HG02759 (cell line): ENCODE data around the gene PREX1.
"Not testable (repeated sequence)": the region's sequence is repeated elsewhere in the genome, so short reads cannot be mapped to it uniquely, and the experiment has no call there.

Experiments
- ATAC-seq: cut with Tn5 transposase; IDR thresholded peaks from one replicate; pipeline ENCODE4 v1.9.1; 2021; ENCODE audit warnings: mild to moderate bottlenecking, moderate library complexity; ENCODE audit not compliant: unreplicated experiment

The PREX1 gene

DNA sequence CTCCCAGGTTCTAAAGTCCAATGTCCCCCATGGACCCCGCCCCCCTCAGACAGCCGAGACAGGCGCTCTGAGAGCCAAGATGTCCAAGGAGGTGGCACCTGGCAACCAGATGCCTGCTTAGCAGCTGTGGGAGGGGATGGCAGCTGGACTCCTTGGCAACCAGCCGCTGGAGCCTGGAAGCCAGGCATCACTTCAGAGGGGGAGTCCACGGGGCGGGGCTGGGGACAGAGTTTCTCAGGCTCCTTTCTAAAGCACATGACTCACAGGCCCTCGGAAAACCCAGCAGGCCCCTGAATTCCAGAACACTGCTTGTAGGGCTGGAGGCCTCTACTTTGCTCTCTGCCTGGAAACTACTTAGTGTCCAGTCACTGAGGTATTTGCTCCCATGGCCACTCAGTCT lies 51.5 kb downstream of the PREX1 start:
- ATAC-seq: no peak

GRCh38 chr20:48775545-48775944 lies 52.3 kb downstream of the PREX1 start:
- not testable (repeated sequence) for ATAC-seq

DNA sequence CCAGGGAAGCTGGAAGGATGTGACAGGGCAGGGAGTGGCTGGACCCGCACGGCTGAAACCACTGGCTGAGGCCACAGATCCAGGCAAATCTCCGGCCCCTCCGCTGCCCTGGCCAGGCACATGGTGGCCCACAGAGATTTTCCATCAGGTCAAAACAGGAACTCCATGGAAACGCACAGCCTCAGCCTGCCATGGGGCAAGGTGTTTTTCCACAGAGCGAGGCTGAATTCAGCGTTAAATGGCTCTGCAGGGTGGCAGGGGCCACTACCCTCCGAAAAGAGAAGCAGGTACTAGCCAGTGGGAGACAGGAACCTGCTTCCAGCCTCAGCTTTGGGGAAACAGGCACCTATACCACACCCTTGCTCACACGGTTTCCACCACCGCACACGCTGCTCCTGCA lies 53.1 kb downstream of the PREX1 start:
- no peak for ATAC-seq

GRCh38 chr20:48773837-48774418 lies 53.9 kb downstream of the PREX1 start:
- no peak for ATAC-seq

DNA sequence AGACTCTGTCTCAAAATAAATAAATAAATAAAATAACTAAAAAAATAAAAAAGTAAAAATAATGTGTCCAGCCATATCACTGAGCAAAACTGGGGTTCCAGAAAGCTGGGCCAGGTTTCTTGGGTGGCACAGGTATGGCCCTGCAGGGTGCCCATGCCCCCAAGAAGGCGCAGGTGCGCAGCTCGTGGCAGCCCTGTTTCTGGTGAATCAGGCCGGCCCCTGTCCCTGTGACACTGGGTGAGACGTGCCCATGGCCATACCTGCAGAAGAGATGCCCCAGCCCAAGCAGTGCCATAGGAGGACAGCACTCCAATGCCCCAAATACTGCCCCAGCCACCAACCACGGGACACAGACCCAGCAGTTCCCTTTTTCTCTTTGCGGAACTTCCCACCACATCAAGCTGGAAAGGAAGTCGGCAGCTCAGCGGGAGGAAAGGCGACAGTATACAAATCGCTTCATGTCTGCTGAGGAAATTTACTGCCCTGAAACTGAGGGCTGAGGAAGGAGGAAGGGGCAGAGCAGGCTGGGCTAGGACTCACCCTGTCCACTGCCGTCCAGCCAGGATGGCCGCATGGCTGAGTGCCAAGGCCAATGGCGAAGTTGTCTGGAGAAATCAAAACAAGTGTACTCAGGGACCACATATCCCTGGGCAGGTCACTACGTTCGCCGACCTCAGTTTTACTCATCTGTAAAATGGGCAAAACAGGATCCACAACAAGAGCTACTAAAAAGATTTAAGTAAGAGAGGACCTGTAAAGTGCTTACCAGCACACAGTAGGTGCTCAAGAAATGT lies 55.4 kb downstream of the PREX1 start:
- no peak for ATAC-seq

DNA sequence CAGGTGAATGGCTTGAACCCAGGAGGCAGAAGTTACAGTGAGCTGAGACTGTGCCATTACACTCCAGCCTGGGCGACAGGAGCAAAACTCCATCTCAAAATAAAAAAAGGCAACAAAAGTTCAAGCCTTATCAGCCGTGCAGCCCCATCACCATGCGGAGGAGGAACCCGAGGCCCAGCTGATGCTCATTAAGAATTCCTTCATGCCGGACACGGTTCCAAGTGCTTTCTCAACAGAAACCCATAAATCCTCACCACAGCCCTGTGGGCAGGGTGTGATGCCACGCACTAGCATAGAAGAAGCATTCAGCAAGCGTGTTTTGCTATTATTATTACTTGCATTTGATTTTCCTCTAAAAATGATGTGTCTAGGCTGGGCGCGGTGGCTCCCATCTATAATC lies 56.3 kb downstream of the PREX1 start:
- no peak for ATAC-seq

DNA sequence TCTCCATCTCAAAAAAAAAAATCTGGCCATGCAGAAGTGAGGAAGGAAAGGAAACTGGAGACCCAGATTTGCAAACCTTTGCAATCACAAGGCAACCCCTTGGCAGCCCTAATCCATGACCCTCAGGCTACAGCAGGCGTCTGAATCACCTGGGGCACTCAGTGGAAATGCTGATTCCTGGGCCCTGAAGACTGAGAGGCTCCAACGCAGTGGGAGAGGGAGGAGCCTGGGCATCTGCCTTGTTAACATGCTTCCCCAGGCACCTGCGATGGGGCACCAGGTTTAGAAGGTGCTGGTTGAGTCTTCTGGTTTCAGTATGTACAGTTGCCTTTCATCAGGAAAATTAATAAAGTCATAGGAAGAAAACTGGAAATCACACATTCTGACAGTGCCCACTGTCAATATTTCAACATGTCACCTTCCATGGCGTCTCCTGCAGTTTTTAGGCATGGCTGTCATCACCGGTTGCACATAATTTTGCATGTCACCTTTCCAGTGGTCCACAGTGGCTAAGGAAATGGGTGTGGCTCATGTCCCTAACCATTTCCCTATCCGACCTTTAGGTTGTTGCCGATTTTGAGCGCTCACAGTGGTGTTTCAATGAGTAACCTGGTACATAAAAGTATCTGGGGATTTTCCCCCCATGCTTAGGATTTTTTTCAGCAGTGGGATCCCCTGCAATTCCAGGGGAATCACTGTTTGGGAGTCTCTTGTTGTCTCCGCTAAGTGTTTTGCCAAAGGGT lies 56.9 kb downstream of the PREX1 start:
- ATAC-seq: no peak

- peak; percentile 44 for ATAC-seq
Observed at GRCh38 chr20:48769069-48769983, 58.5 kb downstream of the PREX1 start.

GRCh38 chr20:48766961-48767960 lies 60.5 kb downstream of the PREX1 start:
- ATAC-seq: no peak

DNA sequence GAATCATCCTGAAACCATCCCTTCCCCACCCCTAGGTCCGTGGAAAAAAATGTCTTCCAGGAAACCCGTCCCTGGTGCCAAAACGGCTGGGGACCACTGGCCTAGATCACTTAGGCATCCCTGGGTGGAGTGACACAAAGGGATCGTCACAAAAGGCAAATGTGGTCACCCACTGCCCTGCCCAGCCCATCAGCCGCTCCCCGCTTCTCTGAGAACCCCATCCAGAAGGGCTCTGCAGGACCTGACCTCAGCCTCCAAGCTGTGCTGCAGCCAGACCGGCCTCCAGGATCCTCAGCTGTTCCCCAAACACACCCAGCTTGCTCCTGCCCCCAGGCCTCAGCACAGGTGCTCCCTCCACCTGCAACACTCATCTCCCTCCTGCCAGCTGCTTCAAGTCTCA lies 61.6 kb downstream of the PREX1 start:
- no peak for ATAC-seq

GRCh38 chr20:48765359-48765758 lies 62.4 kb downstream of the PREX1 start:
- no peak for ATAC-seq

DNA sequence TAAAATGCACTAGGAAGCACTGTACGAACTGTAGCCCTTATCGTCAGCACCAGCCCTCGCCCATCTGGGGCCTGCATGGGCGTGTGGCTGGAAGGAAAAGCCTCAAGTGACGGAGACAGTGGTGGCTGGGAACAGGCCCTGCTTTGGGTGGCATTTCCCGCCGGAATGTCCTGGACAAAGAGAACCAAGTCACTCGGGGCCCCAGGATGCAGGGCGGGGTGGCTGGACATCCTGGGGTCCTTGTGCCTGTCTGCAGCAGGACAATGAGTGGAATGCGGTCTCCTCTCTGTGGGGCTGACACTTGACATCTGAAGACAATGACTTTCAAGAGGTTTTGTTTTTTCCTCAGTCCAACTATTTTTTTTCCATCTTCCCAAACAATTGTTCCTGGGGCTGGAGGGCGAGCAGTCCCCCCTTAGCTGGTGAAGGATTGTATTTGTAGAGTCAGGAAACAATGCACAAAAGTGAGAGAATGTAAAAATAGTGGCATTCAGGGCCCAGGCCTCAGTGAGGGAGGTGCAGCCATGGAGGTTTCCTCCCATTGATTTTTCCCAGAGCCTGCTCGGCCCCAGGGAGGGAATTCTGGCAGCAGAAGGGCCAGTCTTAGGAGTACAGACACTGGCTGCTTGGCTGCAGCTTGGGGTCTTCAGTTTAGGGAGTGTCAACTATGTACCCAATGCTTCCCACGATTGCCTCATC lies 64.4 kb downstream of the PREX1 start:
- ATAC-seq: no peak

DNA sequence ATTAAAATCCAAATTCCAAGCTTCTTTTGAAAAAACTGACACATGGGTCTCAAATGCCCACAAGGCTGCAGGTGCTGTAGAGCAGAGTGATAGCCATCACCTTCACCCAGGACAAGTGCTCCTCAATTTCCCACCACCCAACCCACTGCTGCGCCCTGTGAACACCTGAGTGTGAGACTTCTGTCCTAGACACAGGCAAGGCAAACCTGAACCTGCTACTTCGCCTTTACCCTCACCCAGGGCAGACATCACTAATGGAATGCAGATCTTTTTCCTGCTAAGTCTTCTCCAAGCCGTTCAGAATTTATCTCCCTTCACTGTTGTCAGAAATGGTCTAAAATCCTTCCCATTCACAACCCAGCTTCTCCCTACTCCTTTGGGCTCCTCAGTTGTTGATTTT lies 65.9 kb downstream of the PREX1 start:
- ATAC-seq: no peak

DNA sequence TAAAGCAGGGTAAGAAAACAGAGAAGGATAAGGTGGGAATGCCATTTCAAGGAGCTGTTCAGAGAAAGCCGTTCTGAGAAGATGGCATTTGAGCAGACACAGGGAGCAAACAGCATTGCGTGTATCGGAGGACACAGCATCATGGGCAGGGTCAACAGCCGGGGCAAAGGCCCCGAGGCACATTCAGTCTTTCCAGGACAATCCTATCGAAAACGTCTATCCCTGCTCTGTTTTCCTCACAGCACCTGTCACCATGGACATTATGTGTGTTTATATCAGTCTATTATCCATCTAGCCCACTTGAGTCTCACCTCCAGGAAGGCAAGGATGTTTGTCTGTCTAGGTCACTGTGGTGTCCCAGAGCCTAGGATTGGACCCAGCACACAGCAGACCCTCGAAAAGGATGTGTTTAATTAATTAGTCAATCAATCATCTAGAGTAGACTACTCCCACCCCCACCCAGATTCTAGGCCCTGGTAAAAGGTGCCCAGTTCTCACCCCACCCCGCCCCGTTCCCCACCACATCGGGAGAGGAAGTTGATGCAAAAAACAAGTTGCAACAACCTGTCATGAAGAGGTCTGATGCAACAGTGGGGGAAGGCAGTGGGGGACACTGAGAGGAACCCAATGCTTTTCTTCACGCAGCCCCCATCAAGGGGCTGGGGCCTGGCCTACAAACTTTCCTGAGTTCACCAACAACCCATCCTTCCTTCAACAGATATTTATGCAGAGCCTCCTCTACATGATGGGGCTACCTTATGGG lies 66.6 kb downstream of the PREX1 start:
- ATAC-seq: no peak

DNA sequence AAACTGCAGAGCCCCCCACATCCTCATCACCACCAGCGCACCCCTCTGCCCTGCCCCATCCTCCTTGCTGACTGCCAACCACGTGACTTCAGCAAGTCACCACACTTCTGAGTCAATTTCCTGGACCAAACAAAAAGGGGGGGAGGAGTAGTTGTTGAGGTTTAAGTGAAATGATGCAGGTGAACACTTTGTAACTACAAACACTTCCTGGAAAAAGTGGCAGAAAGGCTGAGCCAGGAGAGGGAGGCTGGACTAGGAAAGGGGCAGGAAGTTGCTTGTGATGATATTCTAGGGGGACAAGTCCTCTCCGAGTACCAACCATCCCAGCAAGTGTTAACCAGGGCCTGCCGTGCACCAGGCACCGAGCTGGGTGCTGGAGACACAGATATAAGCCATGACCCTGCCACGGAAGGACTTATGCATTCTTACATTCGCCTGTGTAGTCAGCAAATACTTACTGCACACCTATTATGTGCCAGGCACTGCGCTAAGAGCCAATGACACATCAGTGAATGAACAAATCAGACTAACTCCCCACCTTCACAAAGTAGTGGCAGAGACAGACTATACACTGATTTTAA lies 67.3 kb downstream of the PREX1 start:
- peak; percentile 62 for ATAC-seq

DNA sequence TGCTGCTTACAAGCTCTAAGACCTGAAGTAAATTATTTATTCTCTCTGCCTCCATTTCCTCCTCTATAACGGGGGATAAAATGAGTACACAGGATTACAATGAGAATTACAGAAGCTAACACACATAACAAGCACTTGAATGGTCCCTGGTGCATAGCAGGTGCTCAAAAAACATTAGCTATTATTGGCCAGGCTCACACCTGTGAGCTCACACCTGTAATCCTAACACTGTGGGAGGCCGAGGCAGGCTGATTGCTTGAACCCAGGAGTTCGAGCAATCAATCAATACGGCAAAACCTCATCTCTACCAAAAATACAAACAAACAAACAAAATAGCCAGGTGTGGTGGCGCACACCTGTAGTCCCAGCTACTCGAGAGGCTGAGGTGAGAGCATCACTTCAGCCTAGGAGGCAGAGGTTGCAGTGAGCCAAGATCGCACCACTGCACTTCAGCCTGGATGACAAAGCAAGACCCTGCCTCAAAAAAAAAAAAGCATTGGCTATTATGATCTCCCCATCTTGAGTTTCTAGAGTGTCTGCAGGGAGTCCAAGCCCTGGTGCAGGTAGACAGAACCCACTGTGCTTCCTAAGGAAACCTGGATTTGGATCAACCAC lies 68.1 kb downstream of the PREX1 start:
- no peak for ATAC-seq

DNA sequence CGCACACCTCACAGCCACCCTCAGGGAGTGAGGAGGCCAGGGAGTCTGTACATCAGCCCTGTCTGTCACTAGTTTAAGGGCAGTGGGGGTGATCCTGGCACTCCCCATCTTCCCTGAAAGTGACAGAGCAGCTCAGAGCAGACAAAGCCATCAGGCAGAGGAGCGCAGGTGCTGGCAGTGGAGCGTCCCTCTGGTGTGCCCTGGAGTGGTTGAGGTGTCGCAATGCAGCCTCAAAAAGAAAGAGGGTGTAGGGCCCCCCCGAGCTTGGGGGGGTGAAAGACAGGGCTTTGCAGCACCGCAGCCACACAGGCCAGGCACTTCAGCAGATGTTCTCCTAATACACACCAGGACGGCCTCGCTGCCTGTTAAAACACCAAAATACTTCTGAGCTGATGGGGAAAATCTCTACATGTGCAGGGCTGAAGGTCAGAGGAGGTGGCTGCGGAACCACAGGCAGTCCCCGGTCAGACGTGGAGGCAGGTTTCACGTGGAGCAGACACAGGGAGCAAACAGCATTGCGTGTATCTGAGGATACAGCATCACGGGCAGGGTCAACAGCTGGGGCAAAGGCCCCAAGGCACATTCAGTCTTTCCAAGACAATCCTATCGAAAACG lies 69.5 kb downstream of the PREX1 start:
- no peak for ATAC-seq
